Karpas-422 (cell line): ENCODE data around the gene DUSP1. TPM values are rescaled to one million over a fixed set of nuclear protein-coding genes. Genes with fewer than 3 reads are reported as not detected.
"Not testable (repeated sequence)": the region's sequence is repeated elsewhere in the genome, so short reads cannot be mapped to it uniquely, and the experiment has no call there.

Source experiments
- DNase-seq: peaks from one replicate; pipeline ENCODE4 v3.0.0-alpha.2; 2015
- H2AFZ ChIP-seq: fragments of 200-600 bp; sonication (generic); 2 replicates; pipeline ENCODE4 v1.6.1; 2014; ENCODE audit warnings: antibody characterized with exemption, low read length, mixed read lengths
- H3K27ac ChIP-seq: fragments of 200-600 bp; sonication (generic); 2 replicates; pipeline ENCODE4 v1.5.1; 2014; ENCODE audit warnings: mild to moderate bottlenecking, low read length, moderate library complexity
- H3K27me3 ChIP-seq: fragments of 200-600 bp; sonication (generic); 2 replicates; pipeline ENCODE4 v1.6.1; 2014; ENCODE audit warnings: low read length, mixed read lengths
- H3K36me3 ChIP-seq: fragments of 200-600 bp; sonication (generic); 2 replicates; pipeline ENCODE4 v1.6.1; 2014; ENCODE audit warnings: low read length, mixed read lengths; ENCODE audit not compliant: insufficient read depth
- H3K4me1 ChIP-seq: fragments of 200-600 bp; sonication (generic); 2 replicates; pipeline ENCODE4 v1.6.1; 2014; ENCODE audit warnings: mild to moderate bottlenecking, low read length, mixed read lengths
- H3K4me2 ChIP-seq: fragments of 200-600 bp; sonication (generic); 2 replicates; pipeline ENCODE4 v1.6.1; 2014; ENCODE audit warnings: low read length, low read depth, mild to moderate bottlenecking; ENCODE audit not compliant: poor library complexity, severe bottlenecking
- H3K4me3 ChIP-seq: fragments of 200-600 bp; sonication (generic); 2 replicates; pipeline ENCODE4 v1.5.1; 2014; ENCODE audit warnings: mild to moderate bottlenecking, antibody characterized with exemption, low read length, mixed read lengths
- H3K79me2 ChIP-seq: fragments of 200-600 bp; sonication (generic); 2 replicates; pipeline ENCODE4 v1.6.1; 2014; ENCODE audit warnings: mild to moderate bottlenecking, low read length, mixed read lengths
- H3K9ac ChIP-seq: fragments of 200-600 bp; sonication (generic); 2 replicates; pipeline ENCODE4 v1.6.0; 2014; ENCODE audit warnings: low read length
- H3K9me2 ChIP-seq: fragments of 200-600 bp; sonication (generic), shearing (Covaris generic); replicated peaks from 2 replicates; pipeline ENCODE4 v1.6.0; 2014; ENCODE audit warnings: mild to moderate bottlenecking, low read length, moderate library complexity; ENCODE audit not compliant: insufficient read depth
- H3K9me3 ChIP-seq: fragments of 300-700, 200-600 bp; sonication (generic); 2 replicates; pipeline ENCODE4 v1.6.1; 2014; ENCODE audit warnings: low read length, mixed read lengths
- H4K20me1 ChIP-seq: fragments of 200-600 bp; sonication (generic); 2 replicates; pipeline ENCODE4 v1.6.1; 2014; ENCODE audit warnings: mild to moderate bottlenecking, antibody characterized with exemption, low read length, low read depth; ENCODE audit not compliant: insufficient read depth
- total RNA-seq: library from RNA; depleted of rRNA; stranded (reverse); fragments of >200 nt; shearing (Covaris generic); gene quantifications from 2 replicates; pipeline ENCODE4 v1.2.3, GENCODE V29; 2014; ENCODE audit warnings: low replicate concordance

Gene DUSP1
- total RNA-seq, 1 experiment from 2014 or later = 10.5 TPM

GRCh38 chr5:172810996-172811395 lies 40.0 kb upstream of the DUSP1 start:
- H3K9me2 ChIP-seq, H3K4me3 ChIP-seq, H2AFZ ChIP-seq, H3K79me2 ChIP-seq, H3K4me2 ChIP-seq, H3K9ac ChIP-seq, H3K9me3 ChIP-seq, H3K4me1 ChIP-seq, H3K36me3 ChIP-seq, H3K27ac ChIP-seq, H4K20me1 ChIP-seq, H3K27me3 ChIP-seq, DNase-seq: not testable (repeated sequence)

- no peak for DNase-seq
- Histone ChIP-seq H3K4me2 (no peak overlapping the region), H3K4me1 (peaks cover 8% of the 10 kb centered on the region), H3K27ac (no peak overlapping the region), H3K79me2 (no peaks in the 10 kb centered on the region), H3K9me2 (no peaks in the 10 kb centered on the region), H2AFZ (no peak overlapping the region), H3K36me3 (no peaks in the 10 kb centered on the region), H3K4me3 (no peak overlapping the region), H3K9me3 (no peaks in the 10 kb centered on the region), H3K27me3 (no peaks in the 10 kb centered on the region), H3K9ac (no peak overlapping the region), H4K20me1 (no peaks in the 10 kb centered on the region)
These were observed 38.8 kb upstream of the DUSP1 start for GRCh38 chr5:172809774-172810173.

GRCh38 chr5:172807766-172808311 lies 36.8 kb upstream of the DUSP1 start:
- no peak overlapping the region for H3K27ac ChIP-seq
- H3K27me3 ChIP-seq = no peaks in the 10 kb centered on the region
- peak overlapping the region; percentile 97 for H2AFZ ChIP-seq
- peaks cover 8% of the 10 kb centered on the region for H3K4me1 ChIP-seq
- H3K4me2 ChIP-seq = peak overlapping the region; percentile 73
- no peaks in the 10 kb centered on the region for H3K9me2 ChIP-seq
- peak overlapping the region; percentile 55; the same call in 1 of the 2 replicates for H3K4me3 ChIP-seq
- H3K79me2 ChIP-seq = no peaks in the 10 kb centered on the region
- H3K9me3 ChIP-seq = no peaks in the 10 kb centered on the region
- no peak for DNase-seq
- no peaks in the 10 kb centered on the region for H4K20me1 ChIP-seq
- peak overlapping the region; percentile 64 for H3K9ac ChIP-seq
- no peaks in the 10 kb centered on the region for H3K36me3 ChIP-seq

- Histone ChIP-seq H3K9me3 (no peaks in the 10 kb centered on the region), H3K4me2 (peak overlapping the region; percentile 73), H3K4me1 (peaks cover 8% of the 10 kb centered on the region), H3K4me3 (peak overlapping the region; percentile 55; the same call in 1 of the 2 replicates), H3K9me2 (no peaks in the 10 kb centered on the region), H3K36me3 (no peaks in the 10 kb centered on the region), H2AFZ (peak overlapping the region; percentile 97), H3K9ac (peak overlapping the region; percentile 64), H3K79me2 (no peaks in the 10 kb centered on the region), H3K27ac (no peak overlapping the region), H4K20me1 (no peaks in the 10 kb centered on the region), H3K27me3 (no peaks in the 10 kb centered on the region)
- peak; percentile 91 for DNase-seq
These were observed 36.1 kb upstream of the DUSP1 start for GRCh38 chr5:172806897-172807672.

GRCh38 chr5:172805736-172806255 lies 34.8 kb upstream of the DUSP1 start:
- Histone ChIP-seq H3K4me1 (peaks cover 8% of the 10 kb centered on the region), H3K27me3 (no peaks in the 10 kb centered on the region), H4K20me1 (no peaks in the 10 kb centered on the region), H3K9ac (no peak overlapping the region), H3K4me3 (no peak overlapping the region), H3K36me3 (no peaks in the 10 kb centered on the region), H2AFZ (no peak overlapping the region), H3K9me3 (no peaks in the 10 kb centered on the region), H3K79me2 (no peaks in the 10 kb centered on the region), H3K27ac (no peak overlapping the region), H3K4me2 (no peak overlapping the region), H3K9me2 (no peaks in the 10 kb centered on the region)
- no peak for DNase-seq

- Histone ChIP-seq H3K27me3 (no peaks in the 10 kb centered on the region), H2AFZ (no peak overlapping the region)
These were observed 34.2 kb upstream of the DUSP1 start for GRCh38 chr5:172805018-172805683.

GRCh38 chr5:172802567-172803176 lies 31.7 kb upstream of the DUSP1 start:
- H3K36me3 ChIP-seq = no peaks in the 10 kb centered on the region
- no peaks in the 10 kb centered on the region for H3K27me3 ChIP-seq
- no peaks in the 10 kb centered on the region for H3K9me2 ChIP-seq
- no peak overlapping the region for H2AFZ ChIP-seq
- no peak overlapping the region for H3K4me3 ChIP-seq
- no peaks in the 10 kb centered on the region for H4K20me1 ChIP-seq
- H3K9me3 ChIP-seq = no peaks in the 10 kb centered on the region
- no peaks in the 10 kb centered on the region for H3K79me2 ChIP-seq
- DNase-seq = no peak
- H3K9ac ChIP-seq = no peak overlapping the region
- H3K27ac ChIP-seq = no peak overlapping the region
- no peak overlapping the region for H3K4me2 ChIP-seq
- peaks cover 8% of the 10 kb centered on the region for H3K4me1 ChIP-seq

More at GRCh38 chr5:172805018-172805683, 34.2 kb upstream of the DUSP1 start:
- H4K20me1 ChIP-seq = no peaks in the 10 kb centered on the region
- no peak overlapping the region for H3K4me3 ChIP-seq
- no peak for DNase-seq
- peaks cover 8% of the 10 kb centered on the region for H3K4me1 ChIP-seq
- no peak overlapping the region for H3K9ac ChIP-seq
- no peaks in the 10 kb centered on the region for H3K36me3 ChIP-seq
- H3K4me2 ChIP-seq = no peak overlapping the region
- H3K27ac ChIP-seq = no peak overlapping the region
- no peaks in the 10 kb centered on the region for H3K79me2 ChIP-seq
- H3K9me2 ChIP-seq = no peaks in the 10 kb centered on the region
- H3K9me3 ChIP-seq = no peaks in the 10 kb centered on the region

GRCh38 chr5:172802112-172802511 lies 31.1 kb upstream of the DUSP1 start:
- no peak overlapping the region for H3K27ac ChIP-seq
- no peaks in the 10 kb centered on the region for H4K20me1 ChIP-seq
- peaks cover 4% of the 10 kb centered on the region for H3K4me1 ChIP-seq
- H2AFZ ChIP-seq = no peak overlapping the region
- H3K9ac ChIP-seq = no peak overlapping the region
- no peaks in the 10 kb centered on the region for H3K9me3 ChIP-seq
- H3K9me2 ChIP-seq = no peaks in the 10 kb centered on the region
- no peaks in the 10 kb centered on the region for H3K79me2 ChIP-seq
- no peak overlapping the region for H3K4me2 ChIP-seq
- no peak overlapping the region for H3K4me3 ChIP-seq
- DNase-seq = no peak
- no peaks in the 10 kb centered on the region for H3K27me3 ChIP-seq
- H3K36me3 ChIP-seq = no peaks in the 10 kb centered on the region
